Smooth muscle cell (in vitro differentiated cells): Measurements from ENCODE around the gene ARL11. TPM values are rescaled to one million over a fixed set of nuclear protein-coding genes. Genes with fewer than 3 reads are reported as not detected.

Experiments used
- DNase-seq: peaks from one replicate; lab custom pipeline; 2025; ENCODE audit not compliant: unreplicated experiment; lab: John Stamatoyannopoulos, UW
- H2AFZ ChIP-seq: fragments of 200-600 bp; sonication (generic); 2 replicates; pipeline ENCODE4 v1.6.0; 2016; ENCODE audit warnings: antibody characterized with exemption, low read depth, mild to moderate bottlenecking
- H3F3A ChIP-seq: fragments of 200-600 bp; sonication (generic); 2 replicates; pipeline ENCODE4 v1.6.0; 2017; ENCODE audit warnings: antibody characterized with exemption, low read depth
- H3K27ac ChIP-seq: fragments of 200-600 bp; sonication (generic); 2 replicates; pipeline ENCODE4 v1.5.1; 2016; ENCODE audit warnings: low read depth, mild to moderate bottlenecking
- H3K27me3 ChIP-seq: fragments of 200-600 bp; sonication (generic); 2 replicates; pipeline ENCODE4 v1.6.1; 2016; ENCODE audit warnings: low read depth, mild to moderate bottlenecking
- H3K36me3 ChIP-seq: fragments of 200-600 bp; sonication (generic); 2 replicates; pipeline ENCODE4 v1.5.1; 2016; ENCODE audit warnings: low read depth
- H3K4me1 ChIP-seq: fragments of 200-600 bp; sonication (generic); 2 replicates; pipeline ENCODE4 v1.5.1; 2016; ENCODE audit warnings: low read depth
- H3K4me2 ChIP-seq: fragments of 200-600 bp; sonication (generic); 2 replicates; pipeline ENCODE4 v1.6.0; 2016; ENCODE audit warnings: mild to moderate bottlenecking
- H3K4me3 ChIP-seq: fragments of 200-600 bp; sonication (generic); 2 replicates; pipeline ENCODE4 v1.5.1; 2016; ENCODE audit warnings: mild to moderate bottlenecking
- H3K79me2 ChIP-seq: fragments of 200-600 bp; sonication (generic); 2 replicates; pipeline ENCODE4 v1.6.0; 2016; ENCODE audit warnings: low read depth, mild to moderate bottlenecking
- H3K9ac ChIP-seq: fragments of 200-600 bp; sonication (generic); 2 replicates; pipeline ENCODE4 v1.6.0; 2016; ENCODE audit warnings: low read depth
- H3K9me3 ChIP-seq: fragments of 200-600 bp; sonication (generic); replicated peaks from 2 replicates; pipeline ENCODE4 v1.5.1; 2016; ENCODE audit warnings: low read depth
- H4K20me1 ChIP-seq: fragments of 200-600 bp; sonication (generic); 2 replicates; pipeline ENCODE4 v1.6.0; 2016; ENCODE audit warnings: low read depth
- WGBS: methylation state at CpG from one replicate; pipeline ENCODE4 v1.1.7; 2016; ENCODE audit warnings: low lambda C conversion rate; 5-methylcytosine and 5-hydroxymethylcytosine counted together
- polyA plus RNA-seq: library from polyadenylated mRNA; unstranded; fragments of >200 nt; fragmentation: Nextera tagmentation; extraction: Ambion mirVana; gene quantifications from 2 replicates; pipeline ENCODE4 v1.2.1, GENCODE V29; 2016
- total RNA-seq: library from RNA; depleted of rRNA; stranded (reverse); fragments of >200 nt; gene quantifications from 2 replicates; pipeline ENCODE4 v1.2.3, GENCODE V29; 2014
- TF ChIP-seq, protein P1 (sequence below): fragments of 200-600 bp; sonication (generic); IDR thresholded peaks from 2 replicates; pipeline ENCODE4 v1.5.1; 2017; ENCODE audit warnings: borderline replicate concordance, mild to moderate bottlenecking, antibody characterized with exemption; ENCODE audit not compliant: insufficient read depth, poor library complexity, severe bottlenecking

ARL11 gene
- total and polyA plus RNA-seq, 2 experiments from 2014 or later: not detected

DNA sequence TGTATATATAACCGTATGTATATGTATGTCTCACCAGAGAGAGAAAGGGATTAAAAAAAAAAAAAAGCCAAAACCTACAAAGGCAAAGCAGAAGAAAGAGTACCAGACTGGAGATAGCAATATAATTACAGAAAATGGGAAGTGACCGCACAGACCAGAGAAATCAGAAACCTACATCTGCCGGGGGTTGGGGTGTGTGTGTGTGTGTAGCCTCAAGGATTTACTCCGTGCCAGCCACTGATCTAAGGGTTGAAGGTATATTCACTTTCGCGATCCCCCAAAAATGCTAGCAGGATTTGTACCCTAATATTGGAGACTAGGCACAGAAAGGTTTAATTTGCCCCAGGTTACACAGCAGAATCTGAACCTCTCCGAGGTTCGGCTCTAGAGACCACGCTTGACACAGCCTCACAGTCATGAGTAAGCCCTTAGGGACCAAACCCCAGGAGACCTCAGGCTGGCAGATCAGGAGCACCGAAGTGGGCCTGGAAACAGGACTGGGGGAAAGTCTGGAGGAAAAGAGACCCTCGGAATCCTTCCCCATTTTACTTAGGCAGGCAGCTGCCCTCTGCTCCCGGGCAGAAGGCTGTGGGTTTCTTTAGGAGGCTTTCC is 14.8 kb downstream of the ARL11 start:
- no peaks in the 10 kb centered on the region for H3K36me3 ChIP-seq
- no peaks in the 10 kb centered on the region for H3K4me1 ChIP-seq
- no peak overlapping the region for H3K27ac ChIP-seq
- no peak overlapping the region for H3K4me2 ChIP-seq
- no peak overlapping the region for H2AFZ ChIP-seq
- no peaks in the 10 kb centered on the region for H4K20me1 ChIP-seq
- H3K27me3 ChIP-seq: no peaks in the 10 kb centered on the region
- DNase-seq: no peak
- no peaks in the 10 kb centered on the region for H3F3A ChIP-seq
- TF ChIP-seq, protein P1, sequence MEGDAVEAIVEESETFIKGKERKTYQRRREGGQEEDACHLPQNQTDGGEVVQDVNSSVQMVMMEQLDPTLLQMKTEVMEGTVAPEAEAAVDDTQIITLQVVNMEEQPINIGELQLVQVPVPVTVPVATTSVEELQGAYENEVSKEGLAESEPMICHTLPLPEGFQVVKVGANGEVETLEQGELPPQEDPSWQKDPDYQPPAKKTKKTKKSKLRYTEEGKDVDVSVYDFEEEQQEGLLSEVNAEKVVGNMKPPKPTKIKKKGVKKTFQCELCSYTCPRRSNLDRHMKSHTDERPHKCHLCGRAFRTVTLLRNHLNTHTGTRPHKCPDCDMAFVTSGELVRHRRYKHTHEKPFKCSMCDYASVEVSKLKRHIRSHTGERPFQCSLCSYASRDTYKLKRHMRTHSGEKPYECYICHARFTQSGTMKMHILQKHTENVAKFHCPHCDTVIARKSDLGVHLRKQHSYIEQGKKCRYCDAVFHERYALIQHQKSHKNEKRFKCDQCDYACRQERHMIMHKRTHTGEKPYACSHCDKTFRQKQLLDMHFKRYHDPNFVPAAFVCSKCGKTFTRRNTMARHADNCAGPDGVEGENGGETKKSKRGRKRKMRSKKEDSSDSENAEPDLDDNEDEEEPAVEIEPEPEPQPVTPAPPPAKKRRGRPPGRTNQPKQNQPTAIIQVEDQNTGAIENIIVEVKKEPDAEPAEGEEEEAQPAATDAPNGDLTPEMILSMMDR: no peak
- no peak overlapping the region for H3K4me3 ChIP-seq
- no peak overlapping the region for H3K9ac ChIP-seq
- no peaks in the 10 kb centered on the region for H3K9me3 ChIP-seq
- WGBS: 92% methylated on average over 12 of the region's 12 CpGs
- H3K79me2 ChIP-seq: no peaks in the 10 kb centered on the region

GRCh38 chr13:49645451-49645850 is 17.1 kb downstream of the ARL11 start:
- Histone ChIP-seq H3K27me3 (no peaks in the 10 kb centered on the region), H3K4me3 (no peak overlapping the region), H4K20me1 (no peaks in the 10 kb centered on the region), H3F3A (no peaks in the 10 kb centered on the region), H3K27ac (no peak overlapping the region), H3K79me2 (no peaks in the 10 kb centered on the region), H3K36me3 (no peaks in the 10 kb centered on the region), H3K4me2 (no peak overlapping the region), H3K9ac (no peak overlapping the region), H3K9me3 (no peaks in the 10 kb centered on the region), H3K4me1 (no peaks in the 10 kb centered on the region), H2AFZ (no peak overlapping the region)
- WGBS: 85% methylated on average over 13 of the region's 13 CpGs
- DNase-seq: no peak
- TF ChIP-seq, protein P1: no peak

DNA sequence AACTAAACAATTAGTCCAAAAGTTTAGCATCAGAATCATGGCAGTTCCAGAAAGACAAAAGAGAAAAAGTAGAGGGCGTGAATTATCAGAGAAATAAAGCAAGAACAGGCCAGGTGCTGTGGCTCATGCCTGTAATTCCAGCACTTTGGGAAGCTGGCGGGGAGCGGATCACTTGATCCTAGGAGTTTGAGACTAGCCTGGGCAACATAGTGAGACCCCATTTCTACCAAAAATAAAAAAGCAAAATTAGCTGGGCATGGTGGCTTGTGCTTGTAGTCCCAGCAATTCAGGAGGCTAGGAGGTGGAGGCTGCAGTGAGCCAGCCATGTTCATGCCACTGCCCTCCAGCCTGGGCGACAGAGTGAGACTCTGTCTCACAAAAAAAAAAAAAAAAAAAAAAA is 18.4 kb downstream of the ARL11 start:
- no peaks in the 10 kb centered on the region for H3K4me1 ChIP-seq
- H3F3A ChIP-seq: no peaks in the 10 kb centered on the region
- 97% methylated on average over 4 of the region's 4 CpGs for WGBS
- no peak for DNase-seq
- H3K79me2 ChIP-seq: no peaks in the 10 kb centered on the region
- no peaks in the 10 kb centered on the region for H4K20me1 ChIP-seq
- no peak overlapping the region for H3K27ac ChIP-seq
- TF ChIP-seq, protein P1: no peak
- no peak overlapping the region for H3K9ac ChIP-seq
- no peak overlapping the region for H2AFZ ChIP-seq
- H3K4me3 ChIP-seq: no peak overlapping the region
- H3K27me3 ChIP-seq: no peaks in the 10 kb centered on the region
- no peak overlapping the region for H3K4me2 ChIP-seq
- H3K36me3 ChIP-seq: no peaks in the 10 kb centered on the region
- no peaks in the 10 kb centered on the region for H3K9me3 ChIP-seq
